ENCODE measurements around the gene IFI27L1.

- TF ChIP-seq RXRB (CRISPR knock-in tag; IDR thresholded peaks at IDR 0.05; ENCODE audit: borderline replicate concordance) (peak; percentile 54; the same call in 1 of the 2 replicates), EZH2 (conservative IDR thresholded peaks at IDR 0.05; ENCODE audit: low read depth, low read length) (no peak), ZNF260 (CRISPR knock-in tag; IDR thresholded peaks at IDR 0.05; ENCODE audit: borderline replicate concordance, low read depth) (no peak), ZNF280D (CRISPR knock-in tag; IDR thresholded peaks at IDR 0.05) (no peak), GRHL1 (CRISPR knock-in tag; conservative IDR thresholded peaks at IDR 0.05) (no peak), CREM (IDR thresholded peaks at IDR 0.05) (no peak), CREM (CRISPR knock-in tag; IDR thresholded peaks at IDR 0.05) (no peak), TAF1 (CRISPR knock-in tag; IDR thresholded peaks at IDR 0.05) (no peak)
- TF ChIP-seq, protein P1, sequence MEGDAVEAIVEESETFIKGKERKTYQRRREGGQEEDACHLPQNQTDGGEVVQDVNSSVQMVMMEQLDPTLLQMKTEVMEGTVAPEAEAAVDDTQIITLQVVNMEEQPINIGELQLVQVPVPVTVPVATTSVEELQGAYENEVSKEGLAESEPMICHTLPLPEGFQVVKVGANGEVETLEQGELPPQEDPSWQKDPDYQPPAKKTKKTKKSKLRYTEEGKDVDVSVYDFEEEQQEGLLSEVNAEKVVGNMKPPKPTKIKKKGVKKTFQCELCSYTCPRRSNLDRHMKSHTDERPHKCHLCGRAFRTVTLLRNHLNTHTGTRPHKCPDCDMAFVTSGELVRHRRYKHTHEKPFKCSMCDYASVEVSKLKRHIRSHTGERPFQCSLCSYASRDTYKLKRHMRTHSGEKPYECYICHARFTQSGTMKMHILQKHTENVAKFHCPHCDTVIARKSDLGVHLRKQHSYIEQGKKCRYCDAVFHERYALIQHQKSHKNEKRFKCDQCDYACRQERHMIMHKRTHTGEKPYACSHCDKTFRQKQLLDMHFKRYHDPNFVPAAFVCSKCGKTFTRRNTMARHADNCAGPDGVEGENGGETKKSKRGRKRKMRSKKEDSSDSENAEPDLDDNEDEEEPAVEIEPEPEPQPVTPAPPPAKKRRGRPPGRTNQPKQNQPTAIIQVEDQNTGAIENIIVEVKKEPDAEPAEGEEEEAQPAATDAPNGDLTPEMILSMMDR (CRISPR knock-in tag; IDR thresholded peaks at IDR 0.05): peak; percentile 98
- TF ChIP-seq, protein P2, sequence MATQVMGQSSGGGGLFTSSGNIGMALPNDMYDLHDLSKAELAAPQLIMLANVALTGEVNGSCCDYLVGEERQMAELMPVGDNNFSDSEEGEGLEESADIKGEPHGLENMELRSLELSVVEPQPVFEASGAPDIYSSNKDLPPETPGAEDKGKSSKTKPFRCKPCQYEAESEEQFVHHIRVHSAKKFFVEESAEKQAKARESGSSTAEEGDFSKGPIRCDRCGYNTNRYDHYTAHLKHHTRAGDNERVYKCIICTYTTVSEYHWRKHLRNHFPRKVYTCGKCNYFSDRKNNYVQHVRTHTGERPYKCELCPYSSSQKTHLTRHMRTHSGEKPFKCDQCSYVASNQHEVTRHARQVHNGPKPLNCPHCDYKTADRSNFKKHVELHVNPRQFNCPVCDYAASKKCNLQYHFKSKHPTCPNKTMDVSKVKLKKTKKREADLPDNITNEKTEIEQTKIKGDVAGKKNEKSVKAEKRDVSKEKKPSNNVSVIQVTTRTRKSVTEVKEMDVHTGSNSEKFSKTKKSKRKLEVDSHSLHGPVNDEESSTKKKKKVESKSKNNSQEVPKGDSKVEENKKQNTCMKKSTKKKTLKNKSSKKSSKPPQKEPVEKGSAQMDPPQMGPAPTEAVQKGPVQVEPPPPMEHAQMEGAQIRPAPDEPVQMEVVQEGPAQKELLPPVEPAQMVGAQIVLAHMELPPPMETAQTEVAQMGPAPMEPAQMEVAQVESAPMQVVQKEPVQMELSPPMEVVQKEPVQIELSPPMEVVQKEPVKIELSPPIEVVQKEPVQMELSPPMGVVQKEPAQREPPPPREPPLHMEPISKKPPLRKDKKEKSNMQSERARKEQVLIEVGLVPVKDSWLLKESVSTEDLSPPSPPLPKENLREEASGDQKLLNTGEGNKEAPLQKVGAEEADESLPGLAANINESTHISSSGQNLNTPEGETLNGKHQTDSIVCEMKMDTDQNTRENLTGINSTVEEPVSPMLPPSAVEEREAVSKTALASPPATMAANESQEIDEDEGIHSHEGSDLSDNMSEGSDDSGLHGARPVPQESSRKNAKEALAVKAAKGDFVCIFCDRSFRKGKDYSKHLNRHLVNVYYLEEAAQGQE (IDR thresholded peaks at IDR 0.05; ENCODE audit: borderline replicate concordance in 1 of 2, low read depth in 1 of 2, low read length in 2 of 2): no peak
Observed at GRCh38 chr14:94136575-94137331, 55.6 kb downstream of the IFI27L1 start.
